ENCODE data around the gene GYG2. TPM values are rescaled to one million over a fixed set of nuclear protein-coding genes. Genes with fewer than 3 reads are reported as not detected.
"Not testable (repeated sequence)": the region's sequence is repeated elsewhere in the genome, so short reads cannot be mapped to it uniquely, and the experiment has no call there.

GYG2 gene
- total and polyA plus RNA-seq, 2 of the 8 experiments (the other 6 are each of a cell fraction or from before 2014, with no cell fraction given), result 52.8 to 65.3 TPM

- H3K4me3 ChIP-seq (ENCODE audit: extremely low read depth in 1 of 4, insufficient read depth in 2 of 4, low read depth in 3 of 4, low read length in 4 of 4); H2BK15ac ChIP-seq (ENCODE audit: low read length); CTCF ChIA-PET (ENCODE audit: partially characterized antibody); H3K36me3 ChIP-seq (ENCODE audit: control insufficient read depth in 2 of 4, insufficient read depth in 4 of 4, low read length in 3 of 4); H3K9ac ChIP-seq (replicated peaks in 1 of 4; ENCODE audit: extremely low read depth in 1 of 4, low read depth in 3 of 4, low read length in 3 of 4); H3K27me3 ChIP-seq (replicated peaks in 1 of 4; ENCODE audit: control insufficient read depth in 3 of 4, extremely low read depth in 1 of 4, insufficient read depth in 3 of 4, low read length in 3 of 4); H3K79me2 ChIP-seq (ENCODE audit: control insufficient read depth in 1 of 2, insufficient read depth in 2 of 2, low read length in 2 of 2); H2BK20ac ChIP-seq (ENCODE audit: low read length); H4K20me1 ChIP-seq (replicated peaks in 1 of 2; ENCODE audit: control insufficient read depth in 1 of 2, insufficient read depth in 2 of 2, low read length in 2 of 2); H3K4ac ChIP-seq (replicated peaks; ENCODE audit: insufficient read length, low read depth, low read length); H4K91ac ChIP-seq (replicated peaks; ENCODE audit: insufficient read length, low read length); POLR2A ChIA-PET (ENCODE audit: partially characterized antibody); H3K56ac ChIP-seq (replicated peaks; ENCODE audit: insufficient read length, low read depth, low read length); H3K27ac ChIP-seq (ENCODE audit: low read depth, low read length); H3K14ac ChIP-seq (ENCODE audit: insufficient read length); H4K8ac ChIP-seq (ENCODE audit: extremely low read depth, insufficient read depth, low read length); H4K5ac ChIP-seq (ENCODE audit: insufficient read length, low read depth, low read length); H3K18ac ChIP-seq (ENCODE audit: extremely low read depth, low read length); FAIRE-seq; DNase-seq (ENCODE audit: low read depth in 1 of 2, low spot score in 2 of 2); H3K4me2 ChIP-seq (ENCODE audit: insufficient read depth in 1 of 2, low read depth in 2 of 2, low read length in 2 of 2); H2AFZ ChIP-seq (ENCODE audit: low read length); H2AK5ac ChIP-seq (ENCODE audit: low read depth, low read length); H2BK5ac ChIP-seq (ENCODE audit: low read depth, low read length); H3K23me2 ChIP-seq (ENCODE audit: low read depth, low read length); H2BK12ac ChIP-seq (ENCODE audit: low read depth, low read length); H3K79me1 ChIP-seq (ENCODE audit: low read depth, low read length); H3K9me3 ChIP-seq (ENCODE audit: insufficient read depth in 2 of 2, low read depth in 1 of 2, low read length in 1 of 2); H3K23ac ChIP-seq (ENCODE audit: insufficient read length); H2BK120ac ChIP-seq (replicated peaks; ENCODE audit: low read depth, low read length): not testable (repeated sequence)
- peaks cover 2 to 20% (median 10%) of the 10 kb centered on the region in 4 experiments; a peak in 5 of 7 replicates for H3K4me1 ChIP-seq (replicated peaks in 1 of 4; ENCODE audit: control insufficient read depth in 3 of 4, insufficient read depth in 4 of 4, low read length in 3 of 4)
- WGBS, 2 experiments (ENCODE audit: extremely low coverage in 1 of 2, insufficient coverage in 1 of 2, insufficient read length in 1 of 2, insufficient replicate concordance in 2 of 2, low coverage in 1 of 2, low lambda C conversion rate in 2 of 2, missing lambda C conversion rate in 1 of 2), result 93% methylated on average over 6 of the region's 15 CpGs; no CpG with 5 or more reads in 1 of the 2 experiments
Observed at GRCh38 chrX:2796808-2797207, 31.9 kb upstream of the GYG2 start.
